WTC11 (cell line): Measurements from ENCODE around the gene NT5C1B. TPM values are rescaled to one million over a fixed set of nuclear protein-coding genes. Genes with fewer than 3 reads are reported as not detected.

ENCODE experiments used
- ATAC-seq: fragments of 200-7000 bp; cut with Tn5 transposase; 2 replicates; pipeline ENCODE4 v1.10.0; 2021; ENCODE audit warnings: mild to moderate bottlenecking, moderate library complexity
- CTCF ChIA-PET: fragments of 300-600 bp; sonication (Branson Sonifier 250); formaldehyde crosslinking; loops from one replicate; lab custom pipeline; 2021; ENCODE audit warnings: antibody characterized with exemption; lab: Charles Lee
- POLR2A ChIA-PET: fragments of 350-600 bp; sonication (Branson Sonifier 250); formaldehyde crosslinking; loops from one replicate; lab custom pipeline; 2021; ENCODE audit warnings: antibody characterized with exemption; lab: Charles Lee
- DNase-seq: peaks from one replicate; pipeline ENCODE4 v3.0.0; 2021; ENCODE audit warnings: low spot score
- H3K27ac Mint-ChIP-seq: 2 replicates; pipeline ENCODE4 v1.8.0; 2021; ENCODE audit warnings: mixed read lengths
- H3K27me3 Mint-ChIP-seq: 2 replicates; pipeline ENCODE4 v1.8.0; 2021; ENCODE audit warnings: low read depth, mild to moderate bottlenecking, moderate library complexity, mixed read lengths
- H3K36me3 Mint-ChIP-seq: 2 replicates; pipeline ENCODE4 v1.8.0; 2021; ENCODE audit warnings: mixed read lengths
- H3K4me1 Mint-ChIP-seq: 2 replicates; pipeline ENCODE4 v1.8.0; 2022; ENCODE audit warnings: mixed read lengths
- H3K4me3 Mint-ChIP-seq: 2 replicates; pipeline ENCODE4 v1.8.0; 2021; ENCODE audit warnings: mild to moderate bottlenecking, moderate library complexity, mixed read lengths
- H3K9me3 Mint-ChIP-seq: 2 replicates; pipeline ENCODE4 v1.8.0; 2021; ENCODE audit warnings: mixed read lengths
- AFF4 ChIP-seq: sonication (generic); formaldehyde crosslinking; IDR thresholded peaks from 2 replicates; pipeline ENCODE4 v1.8.1; 2023; ENCODE audit warnings: mild to moderate bottlenecking, missing genetic modification reagents, borderline replicate concordance
- CREM ChIP-seq: sonication (generic); formaldehyde crosslinking; IDR thresholded peaks from 2 replicates; pipeline ENCODE4 v1.8.1; 2022; ENCODE audit warnings: mild to moderate bottlenecking, missing genetic modification reagents, moderate library complexity
- EMX1 ChIP-seq: fragments of 250-450 bp; sonication (Bioruptor Pico); IDR thresholded peaks from 2 replicates; pipeline ENCODE4 v1.8.0; 2021; ENCODE audit warnings: mild to moderate bottlenecking
- GABPB1 ChIP-seq: sonication (generic); formaldehyde crosslinking; IDR thresholded peaks from 2 replicates; pipeline ENCODE4 v1.8.1; 2023; ENCODE audit warnings: mild to moderate bottlenecking, missing genetic modification reagents
- GTF2I ChIP-seq: fragments of 250-450 bp; sonication (Bioruptor Pico); conservative IDR thresholded peaks from 2 replicates; pipeline ENCODE4 v1.4.0; 2021; ENCODE audit warnings: mild to moderate bottlenecking
- JUN ChIP-seq: sonication (generic); formaldehyde crosslinking; IDR thresholded peaks from 2 replicates; pipeline ENCODE4 v1.8.0; 2023; ENCODE audit warnings: mild to moderate bottlenecking, missing genetic modification reagents
- NFYB ChIP-seq: sonication (generic); formaldehyde crosslinking; conservative IDR thresholded peaks from 2 replicates; pipeline ENCODE4 v1.8.0; 2022; ENCODE audit warnings: low read depth, missing genetic modification reagents
- NR1H2 ChIP-seq: sonication (generic); formaldehyde crosslinking; IDR thresholded peaks from 2 replicates; pipeline ENCODE4 v1.9.0; 2021; ENCODE audit warnings: mild to moderate bottlenecking, moderate library complexity, missing genetic modification reagents
- PRRX2 ChIP-seq: fragments of 250-450 bp; sonication (Bioruptor Pico); IDR thresholded peaks from 2 replicates; pipeline ENCODE4 v1.8.0; 2021; ENCODE audit warnings: mild to moderate bottlenecking
- TEAD4 ChIP-seq: sonication (generic); formaldehyde crosslinking; IDR thresholded peaks from 2 replicates; pipeline ENCODE4 v1.8.0; 2022; ENCODE audit warnings: mild to moderate bottlenecking, missing genetic modification reagents
- ZBTB21 ChIP-seq: sonication (generic); formaldehyde crosslinking; IDR thresholded peaks from 2 replicates; pipeline ENCODE4 v1.8.1; 2023; ENCODE audit warnings: mild to moderate bottlenecking, missing genetic modification reagents, borderline replicate concordance
- ZNF232 ChIP-seq: sonication (generic); formaldehyde crosslinking; IDR thresholded peaks from 2 replicates; pipeline ENCODE4 v1.8.0; 2022; ENCODE audit warnings: mild to moderate bottlenecking, missing genetic modification reagents
- ZNF423 ChIP-seq: fragments of 250-450 bp; sonication (Bioruptor Pico); IDR thresholded peaks from 2 replicates; pipeline ENCODE4 v2.1.2; 2022; ENCODE audit warnings: mild to moderate bottlenecking, moderate library complexity
- total RNA-seq: library from RNA; stranded (reverse); gene quantifications from 3 replicates; pipeline ENCODE4 v1.2.3, GENCODE V29; 2021
- TF ChIP-seq, protein P1 (sequence below): sonication (generic); formaldehyde crosslinking; IDR thresholded peaks from 2 replicates; pipeline ENCODE4 v1.8.1; 2023; ENCODE audit warnings: mild to moderate bottlenecking, missing genetic modification reagents, moderate library complexity
- TF ChIP-seq, protein P2 (sequence below): sonication (generic); formaldehyde crosslinking; IDR thresholded peaks from 2 replicates; pipeline ENCODE4 v1.8.0; 2023; ENCODE audit warnings: mild to moderate bottlenecking, missing genetic modification reagents
- TF ChIP-seq, protein P3 (sequence below): sonication (generic); formaldehyde crosslinking; IDR thresholded peaks from 2 replicates; pipeline ENCODE4 v1.8.1; 2023; ENCODE audit warnings: mild to moderate bottlenecking, missing genetic modification reagents, moderate library complexity
- TF ChIP-seq, protein P4 (sequence below): sonication (generic); formaldehyde crosslinking; IDR thresholded peaks from 2 replicates; pipeline ENCODE4 v1.8.0; 2023; ENCODE audit warnings: missing genetic modification reagents
- TF ChIP-seq, protein P5 (sequence below): sonication (generic); formaldehyde crosslinking; IDR thresholded peaks from 2 replicates; pipeline ENCODE4 v1.8.1; 2023; ENCODE audit warnings: mild to moderate bottlenecking, moderate library complexity, missing genetic modification reagents
- TF ChIP-seq, protein P6 (sequence below): sonication (generic); formaldehyde crosslinking; IDR thresholded peaks from 2 replicates; pipeline ENCODE4 v1.8.0; 2022; ENCODE audit warnings: missing genetic modification reagents
- TF ChIP-seq, protein P7 (sequence below): sonication (generic); formaldehyde crosslinking; IDR thresholded peaks from 2 replicates; pipeline ENCODE4 v1.8.1; 2022; ENCODE audit warnings: missing genetic modification reagents, borderline replicate concordance

Gene NT5C1B
- total RNA-seq, 1 experiment from 2014 or later, result not detected

- TF ChIP-seq, protein P1, sequence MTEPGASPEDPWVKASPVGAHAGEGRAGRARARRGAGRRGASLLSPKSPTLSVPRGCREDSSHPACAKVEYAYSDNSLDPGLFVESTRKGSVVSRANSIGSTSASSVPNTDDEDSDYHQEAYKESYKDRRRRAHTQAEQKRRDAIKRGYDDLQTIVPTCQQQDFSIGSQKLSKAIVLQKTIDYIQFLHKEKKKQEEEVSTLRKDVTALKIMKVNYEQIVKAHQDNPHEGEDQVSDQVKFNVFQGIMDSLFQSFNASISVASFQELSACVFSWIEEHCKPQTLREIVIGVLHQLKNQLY (CRISPR knock-in tag), result no peak
- TF ChIP-seq, protein P2, sequence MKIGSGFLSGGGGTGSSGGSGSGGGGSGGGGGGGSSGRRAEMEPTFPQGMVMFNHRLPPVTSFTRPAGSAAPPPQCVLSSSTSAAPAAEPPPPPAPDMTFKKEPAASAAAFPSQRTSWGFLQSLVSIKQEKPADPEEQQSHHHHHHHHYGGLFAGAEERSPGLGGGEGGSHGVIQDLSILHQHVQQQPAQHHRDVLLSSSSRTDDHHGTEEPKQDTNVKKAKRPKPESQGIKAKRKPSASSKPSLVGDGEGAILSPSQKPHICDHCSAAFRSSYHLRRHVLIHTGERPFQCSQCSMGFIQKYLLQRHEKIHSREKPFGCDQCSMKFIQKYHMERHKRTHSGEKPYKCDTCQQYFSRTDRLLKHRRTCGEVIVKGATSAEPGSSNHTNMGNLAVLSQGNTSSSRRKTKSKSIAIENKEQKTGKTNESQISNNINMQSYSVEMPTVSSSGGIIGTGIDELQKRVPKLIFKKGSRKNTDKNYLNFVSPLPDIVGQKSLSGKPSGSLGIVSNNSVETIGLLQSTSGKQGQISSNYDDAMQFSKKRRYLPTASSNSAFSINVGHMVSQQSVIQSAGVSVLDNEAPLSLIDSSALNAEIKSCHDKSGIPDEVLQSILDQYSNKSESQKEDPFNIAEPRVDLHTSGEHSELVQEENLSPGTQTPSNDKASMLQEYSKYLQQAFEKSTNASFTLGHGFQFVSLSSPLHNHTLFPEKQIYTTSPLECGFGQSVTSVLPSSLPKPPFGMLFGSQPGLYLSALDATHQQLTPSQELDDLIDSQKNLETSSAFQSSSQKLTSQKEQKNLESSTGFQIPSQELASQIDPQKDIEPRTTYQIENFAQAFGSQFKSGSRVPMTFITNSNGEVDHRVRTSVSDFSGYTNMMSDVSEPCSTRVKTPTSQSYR (CRISPR knock-in tag), result no peak
- TF ChIP-seq NFYB (CRISPR knock-in tag) (no peak), NR1H2 (no peak), EMX1 (CRISPR knock-in tag) (no peak), GABPB1 (CRISPR knock-in tag) (no peak)
- TF ChIP-seq, protein P3, sequence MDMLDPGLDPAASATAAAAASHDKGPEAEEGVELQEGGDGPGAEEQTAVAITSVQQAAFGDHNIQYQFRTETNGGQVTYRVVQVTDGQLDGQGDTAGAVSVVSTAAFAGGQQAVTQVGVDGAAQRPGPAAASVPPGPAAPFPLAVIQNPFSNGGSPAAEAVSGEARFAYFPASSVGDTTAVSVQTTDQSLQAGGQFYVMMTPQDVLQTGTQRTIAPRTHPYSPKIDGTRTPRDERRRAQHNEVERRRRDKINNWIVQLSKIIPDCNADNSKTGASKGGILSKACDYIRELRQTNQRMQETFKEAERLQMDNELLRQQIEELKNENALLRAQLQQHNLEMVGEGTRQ, result no peak
- TF ChIP-seq, protein P4, sequence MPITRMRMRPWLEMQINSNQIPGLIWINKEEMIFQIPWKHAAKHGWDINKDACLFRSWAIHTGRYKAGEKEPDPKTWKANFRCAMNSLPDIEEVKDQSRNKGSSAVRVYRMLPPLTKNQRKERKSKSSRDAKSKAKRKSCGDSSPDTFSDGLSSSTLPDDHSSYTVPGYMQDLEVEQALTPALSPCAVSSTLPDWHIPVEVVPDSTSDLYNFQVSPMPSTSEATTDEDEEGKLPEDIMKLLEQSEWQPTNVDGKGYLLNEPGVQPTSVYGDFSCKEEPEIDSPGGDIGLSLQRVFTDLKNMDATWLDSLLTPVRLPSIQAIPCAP (CRISPR knock-in tag), result no peak
- TF ChIP-seq, all 79 proteins: peak for 0
Observed at GRCh38 chr2:18527822-18528221, 61.5 kb downstream of the NT5C1B start (continued).

DNA sequence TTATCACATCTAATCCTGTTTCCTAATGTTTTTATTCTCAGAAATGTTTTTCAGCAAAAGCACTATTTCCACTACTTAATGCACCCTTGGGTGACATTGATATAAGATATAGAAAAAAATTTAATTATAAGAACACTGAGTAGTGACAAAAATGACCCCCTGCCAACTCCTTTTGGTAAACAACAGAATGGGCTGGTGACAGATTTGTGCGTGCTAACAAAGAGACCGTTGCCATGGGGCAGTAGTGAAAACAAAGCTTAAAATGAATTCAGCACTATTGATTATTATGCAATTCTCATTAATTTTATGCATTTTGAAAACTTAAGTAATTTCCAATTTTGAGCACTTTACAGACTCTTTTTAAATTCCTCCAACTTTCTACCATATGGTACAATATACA is 62.0 kb downstream of the NT5C1B start:
- Mint-ChIP-seq H3K4me1 (peaks cover 4% of the 10 kb centered on the region), H3K36me3 (no peaks in the 10 kb centered on the region), H3K27me3 (no peaks in the 10 kb centered on the region; the same call in 1 of the 2 replicates), H3K9me3 (no peaks in the 10 kb centered on the region), H3K4me3 (no peak overlapping the region), H3K27ac (no peak overlapping the region)
- DNase-seq (no peak), ATAC-seq (no peak)
- POLR2A ChIA-PET, result no interaction called here
- CTCF ChIA-PET, result no interaction called here
- TF ChIP-seq ZNF232 (CRISPR knock-in tag) (no peak), TEAD4 (CRISPR knock-in tag) (no peak), PRRX2 (CRISPR knock-in tag) (no peak), CREM (CRISPR knock-in tag) (no peak), AFF4 (no peak), ZBTB21 (CRISPR knock-in tag) (no peak), ZNF423 (no peak), GTF2I (no peak), JUN (CRISPR knock-in tag) (no peak)
- TF ChIP-seq, protein P5, sequence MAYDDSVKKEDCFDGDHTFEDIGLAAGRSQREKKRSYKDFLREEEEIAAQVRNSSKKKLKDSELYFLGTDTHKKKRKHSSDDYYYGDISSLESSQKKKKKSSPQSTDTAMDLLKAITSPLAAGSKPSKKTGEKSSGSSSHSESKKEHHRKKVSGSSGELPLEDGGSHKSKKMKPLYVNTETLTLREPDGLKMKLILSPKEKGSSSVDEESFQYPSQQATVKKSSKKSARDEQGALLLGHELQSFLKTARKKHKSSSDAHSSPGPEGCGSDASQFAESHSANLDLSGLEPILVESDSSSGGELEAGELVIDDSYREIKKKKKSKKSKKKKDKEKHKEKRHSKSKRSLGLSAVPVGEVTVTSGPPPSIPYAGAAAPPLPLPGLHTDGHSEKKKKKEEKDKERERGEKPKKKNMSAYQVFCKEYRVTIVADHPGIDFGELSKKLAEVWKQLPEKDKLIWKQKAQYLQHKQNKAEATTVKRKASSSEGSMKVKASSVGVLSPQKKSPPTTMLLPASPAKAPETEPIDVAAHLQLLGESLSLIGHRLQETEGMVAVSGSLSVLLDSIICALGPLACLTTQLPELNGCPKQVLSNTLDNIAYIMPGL (CRISPR knock-in tag), result no peak
- TF ChIP-seq, protein P6, sequence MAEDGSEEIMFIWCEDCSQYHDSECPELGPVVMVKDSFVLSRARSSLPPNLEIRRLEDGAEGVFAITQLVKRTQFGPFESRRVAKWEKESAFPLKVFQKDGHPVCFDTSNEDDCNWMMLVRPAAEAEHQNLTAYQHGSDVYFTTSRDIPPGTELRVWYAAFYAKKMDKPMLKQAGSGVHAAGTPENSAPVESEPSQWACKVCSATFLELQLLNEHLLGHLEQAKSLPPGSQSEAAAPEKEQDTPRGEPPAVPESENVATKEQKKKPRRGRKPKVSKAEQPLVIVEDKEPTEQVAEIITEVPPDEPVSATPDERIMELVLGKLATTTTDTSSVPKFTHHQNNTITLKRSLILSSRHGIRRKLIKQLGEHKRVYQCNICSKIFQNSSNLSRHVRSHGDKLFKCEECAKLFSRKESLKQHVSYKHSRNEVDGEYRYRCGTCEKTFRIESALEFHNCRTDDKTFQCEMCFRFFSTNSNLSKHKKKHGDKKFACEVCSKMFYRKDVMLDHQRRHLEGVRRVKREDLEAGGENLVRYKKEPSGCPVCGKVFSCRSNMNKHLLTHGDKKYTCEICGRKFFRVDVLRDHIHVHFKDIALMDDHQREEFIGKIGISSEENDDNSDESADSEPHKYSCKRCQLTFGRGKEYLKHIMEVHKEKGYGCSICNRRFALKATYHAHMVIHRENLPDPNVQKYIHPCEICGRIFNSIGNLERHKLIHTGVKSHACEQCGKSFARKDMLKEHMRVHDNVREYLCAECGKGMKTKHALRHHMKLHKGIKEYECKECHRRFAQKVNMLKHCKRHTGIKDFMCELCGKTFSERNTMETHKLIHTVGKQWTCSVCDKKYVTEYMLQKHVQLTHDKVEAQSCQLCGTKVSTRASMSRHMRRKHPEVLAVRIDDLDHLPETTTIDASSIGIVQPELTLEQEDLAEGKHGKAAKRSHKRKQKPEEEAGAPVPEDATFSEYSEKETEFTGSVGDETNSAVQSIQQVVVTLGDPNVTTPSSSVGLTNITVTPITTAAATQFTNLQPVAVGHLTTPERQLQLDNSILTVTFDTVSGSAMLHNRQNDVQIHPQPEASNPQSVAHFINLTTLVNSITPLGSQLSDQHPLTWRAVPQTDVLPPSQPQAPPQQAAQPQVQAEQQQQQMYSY (CRISPR knock-in tag), result no peak
- TF ChIP-seq, protein P7, sequence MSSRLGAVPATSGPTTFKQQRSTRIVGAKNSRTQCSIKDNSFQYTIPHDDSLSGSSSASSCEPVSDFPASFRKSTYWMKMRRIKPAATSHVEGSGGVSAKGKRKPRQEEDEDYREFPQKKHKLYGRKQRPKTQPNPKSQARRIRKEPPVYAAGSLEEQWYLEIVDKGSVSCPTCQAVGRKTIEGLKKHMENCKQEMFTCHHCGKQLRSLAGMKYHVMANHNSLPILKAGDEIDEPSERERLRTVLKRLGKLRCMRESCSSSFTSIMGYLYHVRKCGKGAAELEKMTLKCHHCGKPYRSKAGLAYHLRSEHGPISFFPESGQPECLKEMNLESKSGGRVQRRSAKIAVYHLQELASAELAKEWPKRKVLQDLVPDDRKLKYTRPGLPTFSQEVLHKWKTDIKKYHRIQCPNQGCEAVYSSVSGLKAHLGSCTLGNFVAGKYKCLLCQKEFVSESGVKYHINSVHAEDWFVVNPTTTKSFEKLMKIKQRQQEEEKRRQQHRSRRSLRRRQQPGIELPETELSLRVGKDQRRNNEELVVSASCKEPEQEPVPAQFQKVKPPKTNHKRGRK, result no peak
